ENCODE measurements around the gene PTCH2. TPM values are rescaled to one million over a fixed set of nuclear protein-coding genes. Genes with fewer than 3 reads are reported as not detected.
"Not testable (repeated sequence)": the region's sequence is repeated elsewhere in the genome, so short reads cannot be mapped to it uniquely, and the experiment has no call there.

Gene PTCH2
- total RNA-seq, 1 donor from 2014 or later, result 0.40 TPM

DNA sequence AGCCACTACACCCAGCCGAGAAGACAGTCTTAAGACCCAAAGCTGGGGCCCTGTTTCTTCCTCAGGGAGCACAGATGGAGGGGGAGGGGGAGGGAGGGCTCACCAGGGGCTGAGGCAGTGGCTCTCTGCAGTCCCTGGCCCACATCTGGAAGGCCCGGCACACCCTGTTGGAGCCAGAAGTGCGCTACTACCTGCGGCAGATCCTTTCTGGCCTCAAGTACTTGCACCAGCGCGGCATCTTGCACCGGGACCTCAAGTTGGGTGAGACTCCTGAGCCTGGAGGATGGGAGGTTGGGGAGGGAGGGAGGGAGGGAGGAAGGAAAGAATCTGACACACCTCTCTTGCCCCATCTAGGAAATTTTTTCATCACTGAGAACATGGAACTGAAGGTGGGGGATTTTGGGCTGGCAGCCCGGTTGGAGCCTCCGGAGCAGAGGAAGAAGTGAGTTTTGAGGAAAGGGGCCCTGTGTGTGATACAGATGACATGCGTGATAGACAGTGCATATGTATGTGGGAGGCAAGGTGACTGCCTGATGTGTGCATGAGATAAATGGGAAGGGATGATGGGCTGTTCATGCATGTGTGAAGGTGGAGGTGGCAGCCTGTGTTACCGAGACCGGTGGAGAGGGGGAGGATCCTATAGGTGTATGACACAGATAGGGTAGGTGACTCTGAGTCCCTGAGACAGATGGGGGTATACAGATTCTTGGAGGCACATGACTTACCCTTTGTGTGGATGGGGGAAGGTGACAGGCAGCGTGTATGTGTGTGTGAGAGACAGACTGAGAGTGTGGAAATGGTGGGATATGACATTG is 41.4 kb downstream of the PTCH2 start:
- no peak for ATAC-seq

DNA sequence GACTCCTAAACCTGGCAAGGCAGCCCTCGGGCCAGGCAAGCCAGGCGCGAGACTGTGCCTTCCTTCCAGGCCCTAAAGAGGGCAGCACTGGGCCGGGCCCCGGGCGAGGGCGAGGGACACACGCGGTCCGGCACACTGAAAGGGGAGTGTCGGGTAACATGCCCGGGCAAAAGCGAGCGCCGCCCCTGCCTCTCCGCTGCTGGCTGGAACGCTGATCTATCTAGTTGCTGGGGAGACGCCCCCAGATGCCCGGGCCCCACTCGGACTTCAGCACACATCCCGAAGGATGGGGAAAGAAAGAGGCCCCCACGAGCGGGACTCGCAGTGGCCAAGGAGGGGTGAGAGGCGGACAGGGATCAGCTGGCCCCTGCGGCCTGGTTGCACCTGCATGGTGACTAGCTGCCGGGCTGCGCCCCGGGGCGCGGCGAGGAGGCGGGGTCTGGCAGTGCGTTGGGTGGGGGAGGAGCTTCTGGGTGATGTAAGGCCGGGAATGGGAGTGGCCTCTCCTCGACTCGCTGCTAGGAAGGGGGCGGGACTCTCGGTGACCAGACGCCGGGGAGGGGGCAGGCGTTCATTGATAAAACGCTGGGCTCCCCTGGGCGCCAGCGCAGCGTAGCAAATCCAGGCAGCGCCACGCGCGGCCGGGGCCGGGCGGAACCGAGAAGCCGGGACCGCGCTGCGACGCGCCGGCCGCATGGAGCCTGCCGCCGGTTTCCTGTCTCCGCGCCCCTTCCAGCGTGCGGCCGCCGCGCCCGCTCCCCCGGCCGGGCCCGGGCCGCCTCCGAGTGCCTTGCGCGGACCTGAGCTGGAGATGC is 43.1 kb downstream of the PTCH2 start, which contains the start of gene PLK3:
Gene PLK3 (plus strand): TSS at position 608 of the 815 bp plus-strand sequence. CDS start 87 bp downstream, at position 695.
- ATAC-seq, result peak; percentile 92

DNA sequence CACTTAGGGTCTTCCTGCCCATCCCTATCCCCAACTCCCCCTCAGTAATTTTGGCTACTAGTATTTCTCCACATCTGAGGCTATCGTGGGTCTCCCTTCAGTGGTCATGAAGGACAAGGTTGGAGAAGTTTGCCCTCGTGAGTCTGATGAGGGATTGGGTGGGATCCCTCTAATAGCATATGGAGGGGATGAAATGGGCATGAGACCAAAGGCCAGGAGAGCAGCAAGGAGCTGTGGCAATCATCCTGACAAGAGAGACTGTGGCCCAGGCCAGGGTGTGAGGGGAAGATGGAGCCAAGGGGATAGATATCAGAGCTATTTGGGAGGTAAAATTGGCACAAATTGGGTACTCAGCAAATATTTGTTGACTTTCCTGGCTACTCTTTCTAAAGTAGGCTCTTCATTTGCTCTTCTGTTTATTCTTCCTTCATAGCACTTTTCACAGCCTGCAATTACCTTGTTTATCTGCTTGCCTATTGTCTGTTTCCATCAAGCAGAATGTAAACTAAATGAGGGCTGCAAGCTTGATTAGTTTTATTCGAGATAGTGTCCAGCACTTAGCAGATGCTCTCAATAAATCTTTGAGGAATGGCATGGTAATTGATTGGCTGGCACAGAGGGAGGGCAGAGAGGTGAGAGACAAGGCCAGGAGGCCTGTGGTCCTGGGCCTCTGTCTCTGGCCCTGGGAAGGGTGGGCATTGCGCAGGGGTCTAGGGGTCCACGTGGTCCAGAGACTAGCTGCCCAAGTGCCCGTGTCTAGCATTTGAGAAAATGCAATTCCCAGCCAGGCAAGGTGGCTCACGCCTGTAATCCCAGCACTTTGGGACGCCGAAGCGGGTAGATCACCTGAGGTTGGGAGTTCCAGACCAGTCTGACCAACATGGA is 44.3 kb downstream of the PTCH2 start:
- ATAC-seq, result no peak

DNA sequence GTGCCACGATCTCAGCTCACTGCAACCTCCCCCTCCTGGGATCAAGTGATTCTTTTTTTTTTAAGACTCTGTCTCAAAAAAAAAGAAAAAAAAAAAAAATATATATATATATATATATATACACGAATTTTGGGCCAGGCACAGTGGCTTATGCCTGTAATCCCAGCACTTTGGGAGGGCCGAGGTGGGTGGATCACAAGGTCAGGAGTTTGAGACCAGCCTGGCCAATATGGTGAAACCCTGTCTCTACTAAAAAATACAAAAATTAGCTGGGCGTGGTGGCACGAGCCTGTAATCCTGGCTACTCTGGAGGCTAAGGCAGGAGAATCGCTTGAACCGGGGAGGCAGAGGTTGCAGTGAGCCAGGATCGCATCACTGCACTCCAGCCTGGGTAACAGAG is 45.2 kb downstream of the PTCH2 start:
- ATAC-seq, result not testable (repeated sequence)

DNA sequence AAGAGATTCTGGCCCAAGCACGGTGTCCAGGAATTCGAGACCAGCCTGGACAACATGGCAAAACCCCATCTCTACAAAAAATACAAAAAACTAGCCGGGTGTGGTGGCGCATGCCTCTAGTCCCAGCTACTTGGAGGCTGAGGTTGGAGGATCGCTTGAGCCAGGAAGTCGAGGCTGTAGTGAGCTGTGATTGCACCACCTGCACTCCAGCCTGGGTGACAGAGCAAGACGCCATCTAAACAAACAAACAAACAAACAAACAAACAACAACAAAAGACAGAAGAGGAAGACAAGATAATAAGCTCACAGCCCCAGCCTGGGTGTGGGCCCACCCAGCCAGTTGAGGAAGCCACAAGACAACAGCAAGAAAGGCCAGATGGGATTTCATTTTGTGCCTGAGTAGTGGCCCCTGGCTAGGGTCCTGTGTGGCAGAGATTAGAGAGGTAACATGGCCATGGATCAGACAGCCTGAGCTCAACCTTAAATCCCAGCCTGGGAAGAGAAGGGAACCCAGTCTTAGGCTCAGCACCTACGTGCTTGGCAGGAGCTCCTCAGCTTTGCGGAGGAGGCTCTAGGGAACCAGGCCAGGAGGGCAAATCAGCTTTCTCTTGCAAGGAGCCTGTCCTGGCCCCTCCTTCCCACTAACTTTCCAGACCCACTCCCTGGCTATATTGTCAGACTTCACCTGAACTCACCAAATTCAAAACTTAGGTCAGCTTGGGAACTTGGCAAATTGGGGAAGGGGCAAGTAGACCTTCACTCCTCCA is 50.1 kb downstream of the PTCH2 start:
- ATAC-seq, result no peak

DNA sequence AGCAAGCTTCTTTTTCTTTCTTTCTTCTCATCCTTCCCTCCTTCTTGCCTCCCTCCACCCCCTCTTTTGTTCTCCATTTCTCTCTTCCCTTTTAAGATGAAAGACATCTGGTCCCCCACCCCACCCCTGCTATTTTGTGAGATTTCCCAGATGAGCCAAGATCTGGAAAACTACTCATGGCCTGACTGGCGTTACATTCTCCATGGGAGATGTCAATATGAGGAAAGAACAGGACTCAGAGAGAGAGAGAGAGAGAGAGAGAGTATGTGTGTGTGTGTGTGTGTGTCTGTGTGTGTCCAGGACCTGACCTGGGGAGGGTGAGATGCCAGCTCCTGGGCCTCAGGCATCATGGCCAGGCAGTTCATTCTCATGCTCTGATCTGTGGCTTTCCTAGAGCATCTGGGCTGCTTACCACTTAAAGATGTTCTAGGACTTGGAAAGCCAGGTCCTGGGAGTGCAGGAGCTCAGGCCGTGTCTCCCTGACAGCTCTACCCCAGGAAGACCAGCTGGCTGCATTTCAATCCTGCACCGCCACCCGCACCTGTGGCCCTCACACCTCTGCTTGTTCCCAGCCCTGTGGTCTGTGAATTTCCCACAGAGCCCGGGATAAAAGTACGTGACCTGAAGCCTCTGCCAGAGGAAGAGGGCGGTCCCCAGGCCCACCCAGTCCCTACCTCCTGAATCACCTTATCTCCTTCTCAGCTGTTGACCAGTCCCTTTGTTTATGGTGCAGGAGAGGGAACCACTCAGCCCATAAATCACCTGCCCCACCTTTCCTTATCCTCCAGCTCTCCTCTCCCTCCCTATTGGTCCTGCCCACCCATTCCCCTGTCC is 51.9 kb downstream of the PTCH2 start:
- no peak for ATAC-seq

DNA sequence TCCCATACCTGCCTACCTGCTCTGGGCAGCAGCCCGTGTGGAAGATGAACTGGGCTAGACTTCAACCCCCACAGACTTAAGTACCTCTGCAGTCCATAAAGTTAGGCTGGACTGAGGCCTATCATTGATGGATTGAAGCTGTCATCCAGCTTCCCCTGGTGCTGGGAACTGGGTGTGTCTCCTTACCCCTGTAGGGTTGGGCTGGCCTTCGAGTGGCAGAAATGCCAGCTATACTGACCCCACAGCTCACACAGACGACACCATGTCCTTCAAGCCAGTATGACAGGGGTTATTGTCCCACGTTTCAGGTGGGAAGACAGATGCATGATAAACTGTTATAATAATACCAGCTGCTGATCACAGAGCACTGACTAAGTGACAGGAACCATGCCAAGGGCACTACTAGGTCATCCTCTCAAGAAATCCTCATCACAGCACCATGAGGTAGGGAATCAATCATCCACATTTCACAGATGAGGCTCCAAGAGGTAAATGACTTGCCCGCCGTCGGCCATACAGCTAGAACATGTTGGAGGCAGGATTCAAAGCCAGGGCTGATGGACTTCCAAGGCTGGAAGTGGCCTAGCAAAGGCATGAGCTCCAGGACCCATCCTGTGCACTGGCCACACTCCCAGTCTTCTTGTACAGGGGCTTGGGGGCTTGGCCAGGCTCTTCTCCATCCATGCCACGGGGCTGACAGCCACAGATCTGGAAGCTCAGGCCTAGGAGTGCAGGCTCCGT is 54.8 kb downstream of the PTCH2 start, which contains the start of gene BEST4:
Gene BEST4 (minus strand): TSS at position 51 of the 741 bp plus-strand sequence. CDS start 465 bp downstream, outside the sequence.
- ATAC-seq, result no peak

DNA sequence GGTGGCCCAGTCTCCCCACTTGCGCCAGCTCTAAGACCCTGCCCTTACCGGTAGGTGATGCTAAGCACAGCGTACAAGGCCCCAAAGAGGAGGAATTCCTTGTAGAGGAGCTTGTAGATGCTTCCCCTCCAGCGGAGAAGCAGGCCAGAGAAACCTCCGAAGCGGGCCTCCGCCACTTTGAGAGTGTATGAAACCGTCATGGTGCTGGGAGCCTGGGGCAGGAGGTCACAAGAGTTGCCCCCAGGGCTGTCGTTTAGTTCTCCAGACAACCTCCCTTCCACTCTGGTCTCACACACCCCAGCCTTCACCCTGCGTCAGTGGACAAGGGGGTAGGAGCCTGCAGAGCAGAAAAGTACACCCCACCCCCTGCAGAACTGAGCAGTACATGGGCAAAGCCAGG is 55.5 kb downstream of the PTCH2 start:
- no peak for ATAC-seq

DNA sequence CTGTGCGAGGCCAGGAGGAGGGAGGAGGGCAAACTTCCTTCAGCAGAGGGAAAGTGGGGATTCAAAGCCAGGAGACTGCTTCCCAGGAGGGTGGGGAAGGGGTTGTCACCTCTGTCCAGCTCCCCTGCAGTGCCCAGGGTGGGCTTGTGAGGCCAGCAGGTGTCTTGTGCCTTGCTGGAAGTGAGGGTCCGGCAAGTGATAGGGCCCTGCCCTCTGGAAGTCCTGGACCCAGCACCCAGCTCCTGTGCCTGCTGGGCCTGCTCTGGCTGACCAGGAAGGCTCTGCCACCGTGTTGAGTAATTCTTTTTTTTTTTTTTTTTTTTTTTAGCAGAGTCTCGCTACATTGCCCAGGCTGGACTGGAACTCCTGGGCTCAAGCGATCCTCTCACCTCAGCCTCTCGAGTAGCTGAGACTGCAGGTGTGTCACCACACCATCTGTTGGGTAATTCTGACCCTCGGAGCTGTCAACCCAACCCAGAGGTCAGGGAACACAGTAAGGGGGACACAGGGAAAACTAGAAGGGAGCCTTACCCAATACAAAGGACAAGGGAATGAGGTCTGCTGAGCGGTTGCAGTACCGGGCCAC is 56.1 kb downstream of the PTCH2 start:
- ATAC-seq, result no peak

DNA sequence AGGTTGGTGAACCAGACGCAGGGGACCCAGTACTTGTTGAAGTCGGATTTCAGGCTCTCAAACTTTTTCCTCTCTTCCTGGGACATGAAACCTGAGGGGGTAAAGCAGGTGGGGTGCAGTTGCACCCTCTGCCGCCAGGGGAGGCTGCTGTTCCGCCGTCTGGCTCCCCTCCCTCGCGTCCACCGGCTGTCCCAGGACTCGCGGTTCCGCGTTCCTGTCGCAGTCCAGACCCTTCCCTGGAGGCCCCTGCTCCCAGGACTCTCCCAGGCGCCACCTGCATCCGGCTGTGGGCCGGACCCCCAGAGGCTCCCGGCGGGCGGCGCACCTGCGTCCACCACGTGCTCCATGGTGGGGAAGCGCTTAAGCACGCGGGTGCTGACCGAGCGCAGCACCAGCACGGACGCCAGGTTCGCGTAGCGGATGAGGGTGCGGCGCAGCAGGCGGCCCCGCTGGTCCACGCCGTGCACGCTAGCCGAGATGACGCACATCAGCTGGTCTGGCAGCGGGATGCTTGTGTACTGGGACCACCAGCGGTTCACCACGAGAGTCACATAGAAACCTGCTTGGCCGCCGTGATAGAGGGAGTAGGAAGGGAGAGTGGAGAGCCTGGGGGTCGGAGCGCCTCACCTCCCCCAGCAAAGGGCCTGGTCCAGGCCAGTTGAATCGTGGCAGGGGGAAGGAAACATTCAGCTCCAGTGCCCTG is 56.8 kb downstream of the PTCH2 start:
- peak; percentile 71 for ATAC-seq

DNA sequence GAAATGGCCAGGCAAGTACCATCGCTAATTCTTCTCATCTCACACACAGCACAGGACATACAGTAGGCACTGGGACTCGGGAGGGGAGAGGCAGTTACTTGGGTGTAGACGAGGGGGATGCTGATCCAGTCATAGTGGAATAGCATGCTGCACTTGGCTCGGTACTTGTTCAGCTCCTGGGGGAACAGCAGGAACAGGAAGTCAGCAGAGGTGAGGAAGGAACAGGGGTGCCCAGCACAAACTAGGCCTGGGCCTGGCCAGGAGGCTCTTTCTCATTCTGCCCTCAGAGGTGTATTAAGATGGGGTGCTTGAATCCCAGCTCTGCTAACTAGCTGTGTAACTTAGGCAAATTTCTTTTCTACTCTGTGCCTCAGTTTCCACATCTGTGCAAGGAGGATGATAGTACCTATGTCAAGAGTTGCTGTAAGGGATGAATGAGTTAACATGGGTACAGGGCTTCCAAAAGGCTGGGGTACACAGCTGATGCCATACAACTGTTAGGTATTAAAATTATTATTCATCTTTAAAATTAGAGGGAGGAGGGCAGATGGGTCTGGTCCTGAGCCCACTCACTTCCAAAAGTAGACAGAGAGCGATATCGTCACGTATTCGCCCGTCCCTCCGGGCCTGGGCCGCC is 57.4 kb downstream of the PTCH2 start:
- no peak for ATAC-seq

DNA sequence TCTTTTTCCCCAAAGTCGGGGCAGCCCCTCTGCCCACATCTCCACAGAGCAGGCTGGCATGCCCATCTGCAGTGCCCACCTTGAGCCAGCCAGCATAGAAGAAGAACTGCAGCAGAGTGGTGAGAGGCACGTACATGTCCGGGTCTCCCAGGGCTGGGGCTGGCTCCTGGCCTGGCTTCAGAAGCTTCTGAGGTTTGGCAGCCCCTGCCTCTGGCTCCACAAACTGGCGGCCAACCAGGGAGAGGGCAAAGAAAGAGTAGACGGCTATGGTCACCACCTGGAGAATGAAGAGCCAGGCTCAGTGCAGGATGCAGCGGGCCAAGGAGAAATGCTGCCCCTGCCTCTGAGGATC is 58.0 kb downstream of the PTCH2 start:
- no peak for ATAC-seq

DNA sequence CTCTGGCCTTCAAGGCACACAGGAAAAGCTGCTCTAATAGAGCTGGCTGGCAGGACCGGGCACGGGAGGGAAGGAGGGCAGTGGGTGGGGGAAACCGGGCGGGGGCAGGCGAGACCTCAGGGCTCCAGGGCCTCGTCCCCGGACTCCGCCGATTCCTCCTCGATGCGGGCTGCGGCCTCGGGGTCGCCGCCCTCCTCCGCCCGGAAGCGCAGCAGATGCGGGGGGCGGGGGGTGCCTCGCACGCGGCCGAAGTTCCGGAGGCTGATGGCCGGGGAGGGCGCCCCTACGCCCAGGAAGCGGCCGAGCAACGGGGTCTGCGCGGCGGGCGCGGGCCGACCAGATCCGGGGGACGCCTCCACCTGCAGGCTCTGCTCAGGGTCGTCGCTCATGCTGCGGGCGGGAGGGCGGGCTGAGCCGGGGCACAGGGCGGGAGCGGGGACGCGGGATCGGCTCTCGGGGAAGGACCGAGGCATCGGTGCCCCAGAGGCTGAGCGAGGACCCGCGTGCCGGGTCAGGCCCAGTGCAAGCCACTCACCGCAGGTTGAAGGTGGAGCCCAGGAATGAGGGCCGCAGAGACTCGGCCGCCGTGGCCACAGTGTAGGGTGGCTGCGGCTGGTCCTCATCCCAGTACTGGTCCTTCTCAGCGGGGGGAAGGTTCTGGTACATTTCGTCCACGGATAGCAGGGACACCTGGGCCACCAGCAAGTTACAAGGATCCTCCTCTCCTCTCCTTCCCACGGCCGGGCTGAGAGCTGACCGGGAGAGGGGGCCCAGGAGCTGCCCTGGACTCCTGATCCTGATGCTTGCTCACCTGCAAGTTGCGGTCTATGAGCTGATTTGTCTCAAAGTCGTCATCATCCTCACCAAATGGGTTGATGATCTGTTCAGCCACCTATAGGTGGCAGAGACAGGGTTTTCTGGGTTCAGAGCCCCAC is 58.7 kb downstream of the PTCH2 start:
- ATAC-seq, result peak; percentile 27

DNA sequence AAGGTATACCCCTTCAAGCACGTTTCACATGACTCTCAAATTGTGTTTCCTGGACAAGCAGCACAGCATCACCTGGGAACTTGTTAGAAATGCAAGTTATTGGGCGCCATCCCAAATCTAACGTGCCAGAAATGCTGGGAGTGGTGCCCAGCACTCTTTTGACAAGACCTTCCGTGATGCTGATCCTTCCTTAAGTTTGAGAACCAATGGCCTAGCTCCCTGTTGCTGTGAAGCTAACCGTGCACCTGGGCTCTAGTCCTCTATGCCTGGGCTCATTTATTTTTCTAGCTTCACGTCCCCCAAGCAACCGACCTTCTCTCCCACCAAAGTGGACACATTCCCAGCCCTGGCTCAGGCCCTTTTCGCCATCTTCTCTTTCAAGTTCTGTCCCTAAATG is 59.4 kb downstream of the PTCH2 start:
- ATAC-seq, result peak; percentile 10

DNA sequence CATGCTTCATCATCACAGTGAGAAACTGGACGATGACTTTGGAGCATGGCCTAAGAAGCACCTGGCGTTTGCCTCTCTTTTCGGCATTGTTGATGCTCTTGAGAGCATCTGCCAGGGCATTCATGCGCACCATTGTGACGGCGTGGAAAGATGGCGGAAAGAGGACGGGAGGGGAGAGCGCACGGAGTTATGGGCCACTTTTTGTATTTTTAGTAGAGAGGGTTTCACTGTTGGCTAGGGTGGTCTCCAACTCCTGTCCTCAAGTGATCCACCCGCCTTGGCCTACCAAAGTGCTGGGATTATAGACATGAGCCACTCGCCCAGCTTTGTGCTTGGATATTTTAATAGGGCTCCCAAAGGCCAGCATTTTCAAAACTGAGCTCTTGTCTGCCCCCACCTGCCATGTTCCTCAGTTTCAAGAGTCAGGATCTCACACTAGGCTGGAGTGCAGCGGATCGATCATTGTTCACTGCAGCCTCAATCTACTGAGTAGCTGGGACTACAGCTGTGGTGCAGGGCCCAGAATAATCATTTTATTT is 62.4 kb downstream of the PTCH2 start:
- ATAC-seq, result no peak

DNA sequence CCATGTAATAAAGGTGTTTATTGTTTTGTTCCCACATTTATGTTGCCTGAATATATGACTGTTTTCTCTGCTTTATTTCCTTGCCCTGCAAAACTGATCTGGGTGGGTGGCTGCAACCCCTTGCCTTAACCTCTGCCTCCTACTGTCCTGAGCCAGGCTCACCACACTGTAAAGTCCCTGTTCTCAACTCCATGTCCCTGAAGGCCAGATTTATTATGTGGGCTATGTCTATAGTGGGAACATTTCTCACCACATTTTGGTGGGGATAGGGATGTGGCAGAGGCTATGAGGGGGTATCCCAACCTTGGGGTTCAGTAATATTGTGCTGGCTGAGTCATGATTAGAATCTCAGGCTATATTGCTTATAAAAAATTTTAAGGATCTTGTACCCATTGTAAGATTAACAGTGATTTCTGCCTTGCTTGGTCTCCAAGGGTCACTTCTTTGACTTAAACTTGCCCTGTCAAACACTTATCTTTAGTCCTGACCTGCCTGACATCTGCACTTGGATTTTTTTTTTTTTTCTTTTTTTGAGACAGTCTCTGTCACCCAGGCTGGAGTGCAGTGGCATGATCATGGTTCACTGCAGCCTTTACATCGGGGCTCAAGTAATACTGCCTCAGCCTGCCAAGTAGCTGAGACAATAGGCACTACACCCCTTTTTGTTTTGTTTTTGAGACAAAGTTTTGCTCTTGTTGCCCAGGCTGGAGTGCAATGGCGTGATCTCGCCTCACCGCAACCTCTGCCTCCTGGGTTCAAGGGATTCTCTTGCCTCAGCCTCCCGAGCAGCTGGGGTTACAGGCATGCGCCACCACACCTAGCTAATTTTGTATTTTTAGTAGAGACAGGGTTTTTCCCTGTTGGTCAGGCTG is 64.1 kb downstream of the PTCH2 start:
- no peak for ATAC-seq

Measured in esophagus mucosa (tissue), 1 donor.